Measurements from ENCODE around the gene MAPRE2.
"Not testable (repeated sequence)": the region's sequence is repeated elsewhere in the genome, so short reads cannot be mapped to it uniquely, and the experiment has no call there.

Gene MAPRE2

GRCh38 chr18:35157181-35157580 lies 116.0 kb downstream of the MAPRE2 start:
- DNase-seq = no peak

- DNase-seq = peak; percentile 76
Measured at GRCh38 chr18:35158728-35159450, 117.7 kb downstream of the MAPRE2 start.

GRCh38 chr18:35159782-35160181 lies 118.6 kb downstream of the MAPRE2 start:
- DNase-seq = no peak

DNA sequence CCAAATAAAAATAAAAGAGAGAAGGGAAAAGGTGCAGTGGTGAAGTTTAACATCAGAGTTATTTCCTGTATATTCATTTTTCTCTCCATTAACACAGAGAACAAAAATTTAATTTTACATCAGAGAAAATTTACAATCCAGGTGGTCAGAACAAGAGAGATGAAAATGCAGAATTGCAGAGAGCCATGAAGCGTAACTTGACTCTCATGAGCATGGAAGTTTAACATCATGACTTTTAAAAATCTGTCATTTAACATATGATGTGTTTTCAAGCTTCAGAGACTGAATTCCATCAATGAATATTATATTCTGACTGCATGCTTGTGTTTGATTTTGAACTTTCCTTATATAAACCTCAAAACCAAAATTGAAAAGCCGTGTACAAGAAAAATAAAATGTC lies 120.3 kb downstream of the MAPRE2 start:
- DNase-seq = no peak

DNA sequence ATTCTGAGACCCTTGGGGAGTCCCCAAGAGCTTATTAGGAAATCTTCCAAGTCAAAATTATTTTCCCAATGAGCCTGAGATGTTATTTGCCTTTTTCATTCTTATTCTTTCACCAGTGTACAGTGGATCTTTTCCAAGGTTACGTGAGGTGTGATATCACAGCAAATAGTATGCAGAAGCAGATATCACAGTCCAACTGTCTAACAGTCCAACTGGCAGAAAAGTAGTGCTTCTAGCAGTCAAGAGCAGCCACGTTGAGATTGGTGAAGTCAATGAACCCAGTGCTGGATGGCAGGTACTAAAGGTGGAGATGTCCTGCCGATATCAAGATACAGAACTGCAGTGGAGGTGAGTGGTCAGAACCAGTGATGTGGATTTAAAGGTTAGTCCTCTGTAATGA lies 120.7 kb downstream of the MAPRE2 start:
- no peak for DNase-seq

DNA sequence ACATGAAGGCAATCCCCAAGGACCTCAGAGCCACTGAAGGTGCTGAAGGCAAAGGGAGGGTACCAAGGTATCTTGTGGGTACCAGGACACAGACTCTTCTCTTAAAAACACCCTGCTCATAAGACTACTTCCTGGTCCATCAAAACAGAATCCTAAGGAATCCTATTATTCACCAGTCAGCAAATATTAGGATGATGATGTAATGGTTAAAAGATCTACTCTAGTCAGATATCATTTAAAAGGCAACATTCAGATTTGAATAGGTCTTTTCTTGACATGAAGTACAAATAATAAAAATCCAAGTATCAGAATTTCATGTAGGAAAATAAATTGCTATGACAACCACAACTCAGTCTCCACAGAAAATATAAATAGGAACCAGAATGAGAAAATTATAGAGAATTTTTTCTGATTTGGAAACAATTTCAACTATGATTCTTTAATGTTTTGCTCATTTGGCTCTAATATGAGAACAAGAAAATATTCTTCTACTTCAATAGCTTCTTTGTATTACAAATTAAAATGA lies 121.9 kb downstream of the MAPRE2 start:
- no peak for DNase-seq

GRCh38 chr18:35163721-35164120 lies 122.5 kb downstream of the MAPRE2 start:
- DNase-seq = no peak

DNA sequence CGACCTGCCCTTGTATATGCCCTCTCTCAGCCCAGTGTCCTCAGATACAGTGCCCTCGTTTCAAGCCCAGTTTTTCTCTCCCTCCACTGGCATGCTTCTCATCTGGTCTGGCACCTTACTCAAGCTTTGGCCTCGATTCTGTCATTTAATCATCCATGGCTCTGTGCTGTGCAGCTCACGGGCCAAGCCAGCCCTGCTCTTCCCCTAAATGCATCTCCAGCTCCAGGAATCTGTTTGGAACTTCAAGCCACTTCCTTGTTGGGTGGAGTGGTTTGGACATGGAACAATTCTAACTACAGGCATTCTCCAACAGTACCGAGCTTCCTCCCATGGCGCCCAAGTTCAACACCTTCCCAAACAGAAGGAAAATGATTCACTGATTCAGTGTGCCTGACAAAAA lies 122.9 kb downstream of the MAPRE2 start:
- DNase-seq = no peak

GRCh38 chr18:35167332-35167731 lies 126.1 kb downstream of the MAPRE2 start:
- no peak for DNase-seq

DNA sequence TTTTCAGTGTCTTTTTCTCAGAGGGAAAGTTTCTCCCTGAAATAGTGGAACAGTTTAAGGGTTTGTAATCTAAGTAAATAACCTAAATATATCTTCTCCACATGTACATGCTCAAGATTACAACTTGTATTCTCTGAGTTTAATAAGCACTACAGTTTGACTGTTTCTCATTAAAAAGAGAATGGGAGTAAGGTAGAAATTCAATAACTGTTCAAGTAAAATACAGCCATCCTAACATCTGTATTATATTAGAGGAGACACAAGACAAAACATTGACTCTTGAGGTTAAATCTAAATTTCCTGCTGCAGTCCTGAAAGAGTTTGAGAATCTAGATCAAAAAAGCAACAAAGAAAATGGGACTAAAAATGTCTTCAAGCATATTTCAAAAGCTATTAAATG lies 126.6 kb downstream of the MAPRE2 start:
- no peak for DNase-seq

DNA sequence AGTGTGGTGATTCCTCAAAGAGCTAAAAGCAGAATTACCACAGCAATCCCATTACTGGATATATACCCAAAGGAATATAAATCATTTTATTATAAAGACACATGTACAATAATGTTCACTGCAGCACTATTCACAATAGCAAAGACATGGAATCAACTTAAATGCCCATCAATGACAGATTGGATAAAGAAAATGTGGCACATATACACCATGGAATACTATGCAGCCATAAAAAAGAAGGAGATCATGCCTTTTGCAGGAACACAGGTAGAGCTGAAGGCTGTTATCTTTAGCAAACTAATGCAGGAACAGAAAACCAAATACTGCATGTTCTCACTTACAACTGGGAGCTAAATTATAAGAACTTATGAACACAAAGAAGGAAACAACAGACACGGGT lies 129.1 kb downstream of the MAPRE2 start:
- not testable (repeated sequence) for DNase-seq

DNA sequence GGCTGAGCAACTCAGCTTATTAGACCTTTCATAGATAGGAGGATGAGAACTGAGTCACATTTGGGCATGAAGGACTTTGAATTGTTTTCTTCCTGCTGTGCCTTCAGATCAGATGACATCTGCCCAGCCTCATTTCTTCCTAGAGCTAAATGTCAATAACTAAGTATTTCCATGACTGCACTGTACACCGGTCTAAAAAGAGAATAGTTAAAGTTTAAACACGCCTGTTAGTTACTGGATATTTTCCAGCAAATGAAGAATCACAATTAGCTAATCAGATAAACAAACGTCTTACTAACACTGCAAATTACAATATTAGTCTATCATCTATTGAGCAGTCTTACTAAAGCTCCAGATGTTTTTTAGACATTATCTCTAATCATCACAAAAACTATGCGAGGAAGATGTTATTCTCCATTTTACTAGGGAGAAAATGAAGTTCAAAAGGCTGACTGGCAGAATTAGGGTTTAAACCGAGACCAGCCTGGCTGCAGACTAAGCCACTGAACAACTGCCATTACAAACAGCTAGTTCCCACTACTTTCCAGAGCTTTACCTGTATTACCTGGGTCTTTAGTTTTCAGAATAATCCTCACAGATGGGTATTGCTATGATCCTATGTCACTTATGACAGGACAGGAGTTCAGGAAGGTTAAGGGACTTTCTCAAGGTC lies 130.2 kb downstream of the MAPRE2 start:
- peak; percentile 75 for DNase-seq

- DNase-seq = peak; percentile 73
Measured at GRCh38 chr18:35172009-35172408, 130.8 kb downstream of the MAPRE2 start.

GRCh38 chr18:35172451-35173035 lies 131.3 kb downstream of the MAPRE2 start:
- peak; percentile 38 for DNase-seq

- peak; percentile 88 for DNase-seq
Measured at GRCh38 chr18:35174093-35174731, 133.0 kb downstream of the MAPRE2 start.

- DNase-seq = peak; percentile 31
Measured at GRCh38 chr18:35174745-35175144, 133.5 kb downstream of the MAPRE2 start.

- no peak for DNase-seq
Measured at GRCh38 chr18:35176925-35177324, 135.7 kb downstream of the MAPRE2 start.

DNA sequence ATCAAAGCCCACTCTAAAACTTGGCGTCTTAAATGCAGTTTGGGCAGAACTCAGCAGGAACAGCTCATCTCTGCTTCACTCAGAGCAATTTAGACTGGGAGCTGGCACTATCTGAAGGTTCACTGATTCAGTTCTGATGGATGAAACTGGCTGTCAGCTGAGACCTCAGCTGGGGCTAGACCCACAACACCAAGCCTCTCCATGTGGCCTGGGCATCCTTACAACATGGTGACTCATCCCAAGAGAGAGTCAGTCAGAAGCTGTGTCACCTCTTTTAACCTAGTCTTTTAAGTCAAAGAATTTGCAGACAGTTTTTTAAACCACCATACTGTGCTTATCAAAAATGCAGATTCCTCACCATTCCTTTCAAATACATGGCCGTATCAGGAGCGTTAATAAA lies 137.0 kb downstream of the MAPRE2 start:
- peak; percentile 50 for DNase-seq

GRCh38 chr18:35179906-35180305 lies 138.7 kb downstream of the MAPRE2 start:
- DNase-seq = no peak

DNA sequence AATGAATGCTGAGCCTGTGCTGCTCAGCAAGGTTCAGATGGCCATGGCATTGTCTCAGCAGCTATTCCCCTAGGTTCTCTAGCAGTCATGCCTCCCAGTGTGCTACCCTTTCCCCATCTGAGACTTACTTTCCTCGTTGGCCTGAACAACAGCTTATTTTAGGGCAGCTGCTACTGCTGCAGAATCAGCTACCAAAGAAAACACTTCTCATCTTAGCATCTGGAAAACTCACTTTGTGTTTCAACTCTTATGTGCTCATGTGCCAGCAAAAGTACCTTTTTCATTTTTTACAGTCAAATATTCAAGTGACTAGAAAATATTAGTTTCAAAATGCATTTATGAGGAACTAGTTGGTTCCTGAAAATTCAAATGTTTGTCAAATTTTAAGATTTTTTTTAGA lies 139.2 kb downstream of the MAPRE2 start:
- no peak for DNase-seq

- no peak for DNase-seq
Measured at GRCh38 chr18:35182151-35182550, 140.9 kb downstream of the MAPRE2 start.

GRCh38 chr18:35183886-35184285 lies 142.7 kb downstream of the MAPRE2 start:
- DNase-seq = no peak

DNA sequence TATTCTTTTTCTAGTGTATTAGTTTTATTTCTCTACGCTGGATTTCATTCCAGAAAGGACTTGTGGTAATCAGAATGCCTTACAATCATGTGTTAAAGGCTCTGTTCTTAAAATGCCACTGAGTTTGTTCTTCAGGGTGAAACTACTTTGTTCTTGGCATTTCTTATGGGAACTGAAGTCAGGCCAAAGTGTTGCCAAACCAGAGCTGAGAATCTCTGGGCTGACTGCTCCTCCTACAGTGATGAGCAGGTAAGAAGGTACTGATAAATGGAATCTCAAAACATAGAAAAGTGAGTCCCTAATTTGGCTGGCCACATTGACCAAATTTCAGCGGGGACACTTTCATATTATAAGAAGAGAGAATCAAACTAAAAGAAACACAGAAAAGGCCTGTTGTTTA lies 144.6 kb downstream of the MAPRE2 start:
- DNase-seq = no peak

Data from DMS53 (cell line).